NCI-H774 (cell line): Measurements from ENCODE around the gene KBTBD8.

Experiments used
- DNase-seq: peaks from one replicate; lab custom pipeline; 2025; lab: John Stamatoyannopoulos, UW

Gene KBTBD8

GRCh38 chr3:66998904-66999235 is 763 bp downstream of the KBTBD8 start:
- DNase-seq: no peak

GRCh38 chr3:67000009-67000408 is 1.9 kb downstream of the KBTBD8 start:
- no peak for DNase-seq

- DNase-seq: no peak
These were observed 3.2 kb downstream of the KBTBD8 start for GRCh38 chr3:67001086-67001861.

GRCh38 chr3:67005974-67006373 is 7.9 kb downstream of the KBTBD8 start:
- no peak for DNase-seq

- no peak for DNase-seq
These were observed 8.4 kb downstream of the KBTBD8 start for GRCh38 chr3:67006460-67006859.

GRCh38 chr3:67008388-67008787 is 10.3 kb downstream of the KBTBD8 start:
- no peak for DNase-seq

- DNase-seq: no peak
These were observed 11.6 kb downstream of the KBTBD8 start for GRCh38 chr3:67009716-67010115.

GRCh38 chr3:67011414-67012131 is 13.5 kb downstream of the KBTBD8 start:
- DNase-seq: no peak

- DNase-seq: no peak
These were observed 14.5 kb downstream of the KBTBD8 start for GRCh38 chr3:67012564-67012963.

- DNase-seq: no peak
These were observed 17.8 kb downstream of the KBTBD8 start for GRCh38 chr3:67015702-67016484.

- no peak for DNase-seq
These were observed 18.5 kb downstream of the KBTBD8 start for GRCh38 chr3:67016522-67017080.

- no peak for DNase-seq
These were observed 19.1 kb downstream of the KBTBD8 start for GRCh38 chr3:67017211-67017610.

GRCh38 chr3:67018105-67018788 is 20.1 kb downstream of the KBTBD8 start:
- DNase-seq: no peak

GRCh38 chr3:67018789-67019526 is 20.9 kb downstream of the KBTBD8 start:
- no peak for DNase-seq

- DNase-seq: no peak
These were observed 30.1 kb downstream of the KBTBD8 start for GRCh38 chr3:67028001-67028784.

GRCh38 chr3:67030785-67031740 is 33.0 kb downstream of the KBTBD8 start:
- no peak for DNase-seq

GRCh38 chr3:67031986-67032385 is 33.9 kb downstream of the KBTBD8 start:
- no peak for DNase-seq

GRCh38 chr3:67033079-67033478 is 35.0 kb downstream of the KBTBD8 start:
- no peak for DNase-seq

- DNase-seq: no peak
These were observed 36.3 kb downstream of the KBTBD8 start for GRCh38 chr3:67034371-67034770.
